ENCODE measurements around the gene ARHGAP19.

Gene ARHGAP19

GRCh38 chr10:97228130-97228774 is 64.2 kb downstream of the ARHGAP19 start:
- DNase-seq = no peak

DNA sequence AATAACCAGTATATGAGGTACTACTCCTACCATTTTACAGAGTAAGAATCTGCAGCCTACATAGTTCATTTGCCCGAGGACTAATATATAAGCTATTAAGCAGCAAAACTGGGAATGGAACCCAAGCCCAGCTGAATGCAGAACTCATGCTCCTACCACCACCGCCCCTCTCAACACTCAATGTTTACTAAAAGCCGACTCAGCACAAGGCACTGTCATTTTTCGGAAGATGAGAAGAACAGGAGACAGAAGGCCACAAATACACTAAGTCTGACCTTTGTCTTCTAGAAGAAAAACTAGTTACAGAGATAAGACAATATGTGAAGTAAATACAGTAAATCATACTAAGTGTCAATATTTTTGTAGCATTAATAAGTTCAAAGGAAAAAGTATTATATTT is 66.0 kb downstream of the ARHGAP19 start:
- no peak for DNase-seq

DNA sequence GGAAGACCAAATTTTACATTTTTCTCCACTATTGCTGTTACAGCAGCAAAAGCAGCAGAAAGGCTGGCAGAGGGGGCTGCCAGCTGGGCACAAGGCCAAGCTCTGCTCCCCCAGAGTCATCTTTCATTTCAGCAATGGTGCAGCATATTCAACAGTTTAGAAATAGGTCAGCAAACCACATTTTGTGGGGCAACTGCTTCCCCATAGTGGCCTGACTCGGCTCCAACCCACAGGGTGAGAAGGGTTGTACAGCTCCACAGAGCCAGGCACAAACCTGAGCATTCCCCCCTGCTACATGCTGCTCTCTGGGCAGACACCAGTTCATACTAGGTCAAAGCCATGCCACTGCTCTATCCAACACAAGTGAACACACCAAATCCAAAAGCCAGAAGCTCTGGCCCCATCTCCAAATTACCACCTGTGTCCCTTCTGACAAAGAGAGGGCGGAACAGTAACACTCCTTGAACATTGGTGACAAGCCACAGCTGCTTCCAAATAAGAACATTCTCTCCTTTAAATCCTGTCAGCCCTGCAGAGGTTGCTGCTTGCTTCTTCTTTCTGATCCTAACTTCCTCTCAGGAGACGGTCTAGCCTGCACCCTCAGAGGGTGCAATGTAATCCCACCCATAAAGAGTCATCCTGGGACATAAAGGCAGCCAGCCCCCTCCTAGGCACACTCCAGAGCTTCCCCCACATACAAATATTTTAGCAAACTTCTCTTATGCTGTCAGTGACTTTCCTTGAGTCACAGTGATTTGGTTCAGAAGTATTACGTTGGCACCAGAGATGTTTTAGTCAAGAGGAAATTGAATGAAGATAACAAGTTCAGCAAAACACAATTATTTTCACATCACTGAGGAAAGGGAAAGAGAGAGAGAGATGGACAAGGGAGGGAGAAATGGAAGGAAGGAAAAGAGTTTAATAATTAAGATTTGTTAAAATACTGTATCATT is 67.7 kb downstream of the ARHGAP19 start:
- DNase-seq = no peak

GRCh38 chr10:97222326-97222961 is 70.0 kb downstream of the ARHGAP19 start:
- DNase-seq = no peak

DNA sequence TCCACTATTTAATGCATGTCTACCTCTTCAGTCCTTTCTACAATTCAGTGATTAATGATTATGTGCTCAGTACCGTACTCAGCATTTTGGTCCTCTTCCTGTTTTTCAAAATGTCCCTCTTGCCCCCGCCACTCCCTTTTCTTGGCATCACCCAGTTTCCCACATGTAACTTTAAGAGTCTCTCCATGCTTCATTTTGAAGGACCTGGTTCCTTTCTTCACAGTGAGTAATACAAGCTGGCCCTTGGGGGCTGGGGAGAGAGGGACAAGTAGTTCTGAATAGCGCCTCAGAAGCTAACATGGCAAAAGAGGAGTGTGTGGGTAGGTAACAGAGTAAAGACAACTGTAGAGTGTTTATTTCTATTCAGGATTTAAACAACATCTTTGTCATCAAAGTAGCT is 72.1 kb downstream of the ARHGAP19 start:
- DNase-seq = no peak

GRCh38 chr10:97217299-97217698 is 75.1 kb downstream of the ARHGAP19 start:
- peak; percentile 5 for DNase-seq

DNA sequence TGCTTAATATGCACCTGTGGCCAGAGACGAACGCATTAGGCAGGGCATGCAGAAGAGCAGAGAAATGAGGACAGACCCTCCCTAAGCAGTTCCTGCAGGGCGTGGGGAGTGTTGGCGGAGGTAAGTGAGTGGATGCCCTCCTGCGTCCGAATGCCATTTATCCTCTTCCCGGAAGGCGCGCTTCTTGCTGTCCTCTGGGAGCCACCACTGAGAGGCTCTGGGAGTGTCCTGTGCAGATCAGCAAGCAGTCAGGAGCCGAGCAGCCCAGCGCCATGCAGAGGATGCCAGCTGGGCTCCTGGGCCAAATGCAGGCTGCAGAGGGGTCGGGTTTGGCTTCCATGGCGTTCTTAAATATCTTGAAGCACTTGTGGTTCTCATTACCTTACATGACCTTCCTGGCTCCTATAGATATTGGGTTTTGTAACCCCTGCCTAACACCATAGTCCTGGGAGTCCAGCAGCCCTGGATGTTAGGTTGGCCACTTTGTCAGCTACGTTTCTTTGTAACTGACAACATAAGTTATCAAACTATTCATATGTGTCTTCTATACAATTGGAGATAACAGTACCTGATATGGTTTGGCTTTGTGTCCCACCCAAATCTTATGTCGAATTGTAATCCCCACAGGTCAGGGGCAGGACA is 76.7 kb downstream of the ARHGAP19 start:
- peak; percentile 74 for DNase-seq

DNA sequence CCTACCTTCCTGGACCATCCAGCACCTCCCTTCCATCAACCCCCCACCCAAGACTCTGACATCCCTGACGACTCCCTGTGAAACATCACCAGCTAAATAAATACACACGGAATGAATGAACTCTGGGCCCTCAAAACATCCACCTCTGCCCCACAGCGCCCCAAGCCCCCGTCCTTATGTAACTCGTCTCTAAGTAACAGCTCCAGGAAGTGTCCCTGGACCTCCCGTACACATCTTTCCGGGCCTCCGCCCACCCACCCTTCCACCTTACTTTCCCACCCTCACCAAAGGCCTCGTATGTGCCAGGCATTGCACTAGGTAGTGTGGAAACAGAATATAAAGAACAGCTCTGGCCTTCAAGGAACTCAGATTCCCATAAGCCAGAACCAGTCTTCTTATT is 79.0 kb downstream of the ARHGAP19 start:
- no peak for DNase-seq

- no peak for DNase-seq
Observed at GRCh38 chr10:97211229-97211628, 81.2 kb downstream of the ARHGAP19 start.

- peak; percentile 77 for DNase-seq
Observed at GRCh38 chr10:97210543-97210960, 81.9 kb downstream of the ARHGAP19 start.

GRCh38 chr10:97207756-97208346 is 84.6 kb downstream of the ARHGAP19 start:
- no peak for DNase-seq

- no peak for DNase-seq
Observed at GRCh38 chr10:97207131-97207530, 85.3 kb downstream of the ARHGAP19 start.

DNA sequence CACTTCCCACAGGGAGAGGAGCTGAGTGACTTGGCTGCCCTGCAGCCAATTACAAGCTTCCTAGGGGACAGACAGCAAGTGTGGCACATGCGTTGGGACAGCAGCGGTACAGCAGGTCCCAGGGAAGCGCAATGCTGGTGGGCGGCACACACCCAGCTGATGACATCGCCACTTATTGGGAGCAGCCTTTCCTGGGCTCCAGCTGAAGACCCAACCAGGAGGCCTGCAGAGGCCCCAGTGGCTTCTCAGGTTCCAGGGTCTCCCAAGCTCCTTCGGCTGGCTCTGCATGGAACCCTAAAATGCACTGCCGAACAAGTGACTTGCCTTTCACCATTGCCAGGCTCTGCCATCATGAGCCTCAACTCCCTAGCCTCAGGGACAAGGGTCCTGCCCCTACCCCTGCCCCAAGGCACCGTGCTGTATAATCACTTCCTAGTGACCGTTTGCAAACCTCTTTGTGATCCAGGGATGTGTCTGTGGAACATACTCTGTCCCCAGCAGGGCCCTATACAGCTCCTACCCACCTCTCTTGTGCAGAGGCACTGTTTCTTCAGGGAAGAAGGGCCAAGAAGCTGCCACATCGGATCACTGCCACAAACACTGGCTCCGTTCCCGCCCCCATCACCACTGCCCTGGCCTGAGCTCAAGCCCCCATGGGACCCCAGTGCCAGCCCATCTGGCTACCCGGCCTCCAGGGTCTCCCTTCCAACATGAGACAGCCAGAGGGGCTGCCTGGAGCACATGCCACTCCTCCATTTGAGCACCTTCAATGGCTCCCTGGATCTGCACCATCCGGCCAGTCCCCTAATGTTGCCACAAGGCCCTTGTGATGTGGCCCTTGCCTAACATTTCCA is 87.4 kb downstream of the ARHGAP19 start:
- no peak for DNase-seq

DNA sequence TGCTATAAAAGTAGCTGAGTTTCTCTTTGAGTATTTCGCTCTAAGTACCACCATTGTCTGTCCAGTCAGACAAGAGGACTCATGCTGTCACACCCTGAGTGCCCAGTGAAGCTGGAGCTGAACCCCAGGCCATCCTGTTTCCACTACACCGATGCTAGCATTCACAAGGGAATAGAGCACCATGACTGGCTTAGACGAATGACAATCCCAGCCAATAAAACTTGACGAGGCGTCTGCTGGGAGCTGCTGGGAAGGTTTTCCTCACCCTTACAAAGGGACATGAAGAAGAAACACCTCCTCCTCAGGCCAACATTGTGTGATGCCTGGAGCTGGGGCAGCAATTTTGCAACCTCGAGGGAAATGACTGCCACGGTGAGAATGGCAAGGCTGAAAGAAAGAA is 89.2 kb downstream of the ARHGAP19 start:
- DNase-seq = no peak

DNA sequence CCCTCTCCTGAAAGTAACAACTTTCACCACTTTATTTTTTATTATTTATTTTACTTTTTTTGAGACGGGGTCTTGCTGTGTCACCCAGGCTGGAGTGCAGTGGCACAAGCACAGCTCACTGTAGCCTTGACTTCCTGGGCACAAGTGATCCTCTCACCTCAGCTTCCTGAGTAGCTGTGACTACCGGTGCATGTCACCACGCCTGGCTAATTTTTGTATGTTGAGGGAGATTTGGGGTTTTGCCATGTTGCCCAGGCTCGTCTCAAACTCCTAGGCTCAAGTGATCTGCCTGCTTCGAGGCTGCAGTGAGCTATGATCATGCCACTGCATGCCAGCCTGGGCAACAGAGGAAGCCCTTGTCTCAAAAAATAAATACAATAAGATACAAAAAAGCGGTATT is 91.8 kb downstream of the ARHGAP19 start:
- no peak for DNase-seq

GRCh38 chr10:97199152-97199551 is 93.3 kb downstream of the ARHGAP19 start:
- no peak for DNase-seq

- no peak for DNase-seq
Observed at GRCh38 chr10:97197030-97197500, 95.4 kb downstream of the ARHGAP19 start.

- peak; percentile 76 for DNase-seq
Observed at GRCh38 chr10:97196223-97197029, 96.0 kb downstream of the ARHGAP19 start.

- DNase-seq = no peak
Observed at GRCh38 chr10:97195706-97196222, 96.7 kb downstream of the ARHGAP19 start.

DNA sequence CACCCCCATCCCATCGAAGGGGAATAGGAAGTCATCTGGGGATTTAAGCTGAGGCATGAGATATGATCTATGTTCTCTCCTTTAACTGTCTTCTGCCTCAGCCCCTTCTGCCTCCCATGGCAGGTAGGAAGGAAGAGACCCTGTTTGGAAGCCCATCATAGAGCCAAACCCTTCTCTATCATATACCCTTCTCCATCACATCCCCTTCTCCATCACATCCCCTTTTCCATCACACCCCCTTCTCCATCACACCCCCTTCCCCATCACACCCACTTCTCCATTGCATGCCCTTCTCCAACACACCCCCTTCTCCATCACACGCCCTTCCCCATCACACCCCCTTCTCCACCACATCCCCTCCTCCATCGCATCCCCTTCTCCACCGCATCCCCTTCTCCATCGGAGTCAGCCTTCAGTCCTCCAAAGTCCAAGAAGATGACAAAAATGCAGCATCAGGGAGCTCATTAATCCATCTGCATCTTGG is 99.4 kb downstream of the ARHGAP19 start:
- no peak for DNase-seq

Measured in hematopoietic multipotent progenitor cell treated with erythropoietin and hydrocortisone succinate and interleukin-3 and kit ligand, for 8 days (in vitro differentiated cells).